HCT116 (cell line): Measurements from ENCODE around the gene TNNC2. TPM values are rescaled to one million over a fixed set of nuclear protein-coding genes. Genes with fewer than 3 reads are reported as not detected.

Experiments
- ATAC-seq: fragments of 200-7000 bp; cut with Tn5 transposase; 2 replicates; pipeline ENCODE4 v1.9.1; 2020; ENCODE audit warnings: mild to moderate bottlenecking, moderate library complexity
- BruUV-seq: library from RNA; stranded (reverse); fragments of 400-500 nt; replicated peaks from 2 replicates; lab custom pipeline; 2021; lab: Mats Ljungman, UMichigan
- CTCF ChIA-PET: fragments of 300-600 bp; sonication (Branson Sonifier 250); formaldehyde crosslinking; loops from one replicate; lab custom pipeline; 2021; ENCODE audit warnings: antibody characterized with exemption; lab: Charles Lee
- POLR2A ChIA-PET: fragments of 300-600, 350-600 bp; sonication (Branson Sonifier 250); formaldehyde crosslinking; loops from one replicate; lab custom pipeline; 2021; ENCODE audit warnings: antibody characterized with exemption; lab: Charles Lee
- RAD21 ChIA-PET, 2 experiments: fragments of 300-600 bp; sonication (Branson Sonifier 250); formaldehyde crosslinking; loops; one replicate each; lab custom pipeline; 2023; ENCODE audit warnings: low total read pairs in 2 of 2; ENCODE audit not compliant: uncharacterized antibody in 2 of 2, unreplicated experiment in 2 of 2, low non-redundant PET in 1 of 2; lab: Charles Lee
- DNase-seq: peaks from one replicate; pipeline ENCODE4 v3.0.0-alpha.2; 2010; ENCODE audit warnings: low read depth, low spot score
- H2AFZ ChIP-seq: fragments of 200-600 bp; shearing (Covaris generic), sonication (generic); 2 replicates; pipeline ENCODE4 v1.6.1; 2017; ENCODE audit warnings: low read depth, mixed run types, mixed read lengths, antibody characterized with exemption, low read length; ENCODE audit not compliant: poor library complexity, severe bottlenecking
- H3K27ac ChIP-seq: 2 replicates; pipeline ENCODE4 v1.5.1; 2012; ENCODE audit warnings: low read depth, low read length
- H3K27me3 ChIP-seq: fragments of 200-600 bp; sonication (generic); 2 replicates; pipeline ENCODE4 v1.6.1; 2016; ENCODE audit warnings: mixed run types, low read length, mixed read lengths; ENCODE audit not compliant: insufficient read depth
- H3K36me3 ChIP-seq, 2 experiments: fragments of 200-500 bp in 1 of 2; fragments of 200-600 bp in 1 of 2; sonication (Bioruptor generic) in 1 of 2; sonication (generic) in 1 of 2; 2 replicates each; pipeline versions ENCODE4 v1.5.1 to v1.6.1; 2014 to 2016; ENCODE audit warnings: low read length in 2 of 2, inconsistent platforms in 1 of 2, mixed read lengths in 1 of 2, mixed run types in 1 of 2; ENCODE audit not compliant: insufficient read depth in 2 of 2, control insufficient read depth in 1 of 2
- H3K4me1 ChIP-seq, 2 experiments: fragments of 200-600 bp in 1 of 2; sonication (generic) in 1 of 2; 2 replicates each; pipeline versions ENCODE4 v1.5.1 to v1.6.1; 2012 to 2017; ENCODE audit warnings: low read length in 2 of 2, inconsistent platforms in 1 of 2, mild to moderate bottlenecking in 1 of 2, mixed read lengths in 1 of 2, mixed run types in 1 of 2, moderate library complexity in 1 of 2; ENCODE audit not compliant: insufficient read depth in 2 of 2, control insufficient read depth in 1 of 2
- H3K4me2 ChIP-seq: fragments of 200-600 bp; sonication (generic); 2 replicates; pipeline ENCODE4 v1.6.1; 2017; ENCODE audit warnings: mixed run types, low read length, mixed read lengths
- H3K4me3 ChIP-seq, 2 experiments: fragments of 200-600 bp in 1 of 2; sonication (generic) in 1 of 2; replicated peaks in 1 of 2; 2 replicates each; pipeline ENCODE4 v1.5.1; 2011 to 2016; ENCODE audit warnings: low read length in 2 of 2, control low read depth in 1 of 2, low read depth in 1 of 2, mild to moderate bottlenecking in 1 of 2, mixed read lengths in 1 of 2, mixed run types in 1 of 2
- H3K79me2 ChIP-seq: fragments of 200-600 bp; sonication (generic); 2 replicates; pipeline ENCODE4 v1.6.1; 2017; ENCODE audit warnings: mild to moderate bottlenecking, mixed run types, low read length, moderate library complexity, mixed read lengths; ENCODE audit not compliant: insufficient read depth
- H3K9ac ChIP-seq: fragments of 200-600 bp; sonication (generic); 2 replicates; pipeline ENCODE4 v1.6.1; 2016; ENCODE audit warnings: low read length, mixed read lengths
- H3K9me2 ChIP-seq: fragments of 200-600 bp; sonication (generic), shearing (Covaris generic); 2 replicates; pipeline ENCODE4 v1.6.1; 2017; ENCODE audit warnings: mixed run types, mild to moderate bottlenecking, moderate library complexity; ENCODE audit not compliant: insufficient read depth
- H3K9me3 ChIP-seq, 2 experiments: fragments of 200-500 bp in 1 of 2; fragments of 200-600 bp in 1 of 2; sonication (Bioruptor generic) in 1 of 2; sonication (generic) in 1 of 2; 2 replicates each; pipeline ENCODE4 v1.6.1; 2014 to 2017; ENCODE audit warnings: low read length in 2 of 2, mixed read lengths in 2 of 2, inconsistent platforms in 1 of 2, low read depth in 1 of 2, mild to moderate bottlenecking in 1 of 2, mixed run types in 1 of 2, moderate library complexity in 1 of 2; ENCODE audit not compliant: control insufficient read depth in 1 of 2, insufficient read depth in 1 of 2
- H4K20me1 ChIP-seq: fragments of 200-600 bp; sonication (generic), shearing (Covaris generic); 2 replicates; pipeline ENCODE4 v1.6.1; 2017; ENCODE audit warnings: mixed run types, mild to moderate bottlenecking, moderate library complexity; ENCODE audit not compliant: insufficient read depth
- CBX3 ChIP-seq: IDR thresholded peaks from 2 replicates; pipeline ENCODE4 v1.6.1; 2012; ENCODE audit warnings: low read depth
- CEBPB ChIP-seq: IDR thresholded peaks from 2 replicates; pipeline ENCODE4 v1.6.1; 2012; ENCODE audit warnings: low read depth
- EGR1 ChIP-seq: IDR thresholded peaks from 2 replicates; pipeline ENCODE4 v1.6.1; 2012; ENCODE audit warnings: low read depth
- ELF1 ChIP-seq: IDR thresholded peaks from 2 replicates; pipeline ENCODE4 v1.6.1; 2012; ENCODE audit warnings: low read depth, borderline replicate concordance
- EZH2 ChIP-seq: fragments of 200-600 bp; sonication (generic); IDR thresholded peaks from 2 replicates; pipeline ENCODE4 v1.6.1; 2017; ENCODE audit warnings: antibody characterized with exemption, mixed run types
- FOSL1 ChIP-seq: IDR thresholded peaks from 2 replicates; pipeline ENCODE4 v1.6.1; 2012; ENCODE audit warnings: low read depth
- POLR2AphosphoS5 ChIP-seq: IDR thresholded peaks from 2 replicates; pipeline ENCODE4 v1.6.1; 2011; ENCODE audit warnings: mild to moderate bottlenecking, low read depth, low read length, moderate library complexity
- RAD21 ChIP-seq: IDR thresholded peaks from 2 replicates; pipeline ENCODE4 v1.6.1; 2012; ENCODE audit warnings: low read depth, mild to moderate bottlenecking
- SIN3A ChIP-seq: IDR thresholded peaks from 2 replicates; pipeline ENCODE4 v1.6.1; 2012; ENCODE audit warnings: low read depth
- SP1 ChIP-seq: IDR thresholded peaks from 2 replicates; pipeline ENCODE4 v1.6.1; 2012; ENCODE audit warnings: low read depth
- SRF ChIP-seq: IDR thresholded peaks from 2 replicates; pipeline ENCODE4 v1.6.1; 2012; ENCODE audit warnings: low read depth
- TCF7L2 ChIP-seq: IDR thresholded peaks from 2 replicates; pipeline ENCODE4 v1.7.0; 2011; ENCODE audit warnings: borderline replicate concordance, inconsistent platforms; ENCODE audit not compliant: insufficient read depth, insufficient read length; ENCODE audit errors: extremely low read depth
- YY1 ChIP-seq: IDR thresholded peaks from 2 replicates; pipeline ENCODE4 v1.6.1; 2011; ENCODE audit warnings: low read length, low read depth, moderate library complexity, mild to moderate bottlenecking; ENCODE audit not compliant: insufficient replicate concordance; ENCODE audit errors: extremely low read depth
- ZBTB33 ChIP-seq: IDR thresholded peaks from 2 replicates; pipeline ENCODE4 v1.6.1; 2011; ENCODE audit warnings: mild to moderate bottlenecking, low read length, moderate library complexity; ENCODE audit not compliant: insufficient replicate concordance; ENCODE audit errors: extremely low read depth
- ZNF274 ChIP-seq: fragments of 200-500 bp; sonication (Bioruptor generic); IDR thresholded peaks from 2 replicates; pipeline ENCODE4 v1.6.1; 2014; ENCODE audit warnings: mild to moderate bottlenecking, low read depth, low read length, inconsistent platforms
- intact Hi-C: fragments of 100-400 bp; cut with micrococcal nuclease; formaldehyde crosslinking; loops from 2 replicates; pipeline ENCODE4 v1.10.0; 2022
- total RNA-seq: library from RNA; stranded (reverse); gene quantifications from one replicate; pipeline ENCODE4 v1.2.1, GENCODE V29; 2021; ENCODE audit not compliant: unreplicated experiment
- TF ChIP-seq, protein P1 (sequence below): IDR thresholded peaks from 2 replicates; pipeline ENCODE4 v1.6.1; 2012
- TF ChIP-seq, protein P2 (sequence below): IDR thresholded peaks from 2 replicates; pipeline ENCODE4 v1.6.1; 2012; ENCODE audit warnings: low read depth

TNNC2 gene
- total RNA-seq, 1 experiment from 2014 or later = not detected

DNA sequence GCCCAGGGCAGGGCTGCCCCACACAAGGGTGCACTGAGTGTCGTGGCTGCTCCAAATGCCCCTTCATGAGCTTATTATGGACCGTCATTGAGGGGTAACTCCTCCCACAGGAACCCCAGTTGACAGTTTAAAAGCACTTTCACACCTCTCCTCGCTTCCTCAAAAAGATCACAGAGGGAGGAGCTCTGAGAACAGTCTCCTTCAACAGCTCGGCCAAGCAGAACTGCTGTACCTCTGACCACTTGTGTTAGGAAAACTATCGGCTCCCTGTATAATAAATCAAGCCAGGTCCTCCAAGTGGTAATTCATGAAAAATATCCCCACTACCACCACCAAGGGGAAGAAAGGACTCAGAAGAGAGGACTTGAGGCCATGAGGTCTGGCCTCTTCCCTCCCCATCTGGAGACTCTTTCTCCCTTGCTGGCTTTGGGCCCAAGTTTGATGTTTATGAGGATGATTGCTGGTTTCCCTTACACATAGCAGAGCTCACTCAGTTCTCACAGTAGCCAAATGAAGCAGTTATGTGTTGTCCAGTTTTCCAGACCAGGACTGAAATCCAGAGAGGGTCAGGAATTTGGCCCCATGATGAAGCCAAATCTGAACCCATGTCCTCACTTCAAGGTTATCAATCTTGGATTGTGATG is 15.2 kb upstream of the TNNC2 start (continued):
- TF ChIP-seq CEBPB (no peak), EGR1 (no peak), SRF (no peak)

GRCh38 chr20:45841407-45842129 is 14.5 kb upstream of the TNNC2 start:
- Histone ChIP-seq H3K4me1 (no peaks in the 10 kb centered on the region), H3K4me3 (no peak overlapping the region), H3K9ac (no peak overlapping the region), H3K27me3 (no peaks in the 10 kb centered on the region), H3K27ac (no peak overlapping the region), H2AFZ (no peak overlapping the region), H3K9me3 (no peaks in the 10 kb centered on the region), H3K9me2 (no peaks in the 10 kb centered on the region), H3K36me3 (no peaks in the 10 kb centered on the region; a peak in 1 of 4 replicates), H3K4me2 (no peak overlapping the region), H4K20me1 (no peaks in the 10 kb centered on the region), H3K79me2 (no peaks in the 10 kb centered on the region)
- ChIA-PET CTCF (no interaction called here), POLR2A (no interaction called here), RAD21 (no interaction called here)
- no peak for ATAC-seq
- no peak for DNase-seq
- BruUV-seq = no TSS peak
- intact Hi-C loops = no loop called here
- no peak for TF ChIP-seq EZH2
- TF ChIP-seq SIN3A = no peak
- TF ChIP-seq SP1 = no peak
- no peak for TF ChIP-seq TCF7L2
- no peak for TF ChIP-seq ZBTB33
- TF ChIP-seq FOSL1 = no peak
- TF ChIP-seq YY1 = no peak
- TF ChIP-seq, protein P1, sequence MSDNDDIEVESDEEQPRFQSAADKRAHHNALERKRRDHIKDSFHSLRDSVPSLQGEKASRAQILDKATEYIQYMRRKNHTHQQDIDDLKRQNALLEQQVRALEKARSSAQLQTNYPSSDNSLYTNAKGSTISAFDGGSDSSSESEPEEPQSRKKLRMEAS = no peak
- TF ChIP-seq POLR2AphosphoS5 = no peak
- TF ChIP-seq CBX3 = no peak
- TF ChIP-seq EGR1 = no peak
- TF ChIP-seq ZNF274 = no peak
- no peak for TF ChIP-seq RAD21
- TF ChIP-seq, protein P2, sequence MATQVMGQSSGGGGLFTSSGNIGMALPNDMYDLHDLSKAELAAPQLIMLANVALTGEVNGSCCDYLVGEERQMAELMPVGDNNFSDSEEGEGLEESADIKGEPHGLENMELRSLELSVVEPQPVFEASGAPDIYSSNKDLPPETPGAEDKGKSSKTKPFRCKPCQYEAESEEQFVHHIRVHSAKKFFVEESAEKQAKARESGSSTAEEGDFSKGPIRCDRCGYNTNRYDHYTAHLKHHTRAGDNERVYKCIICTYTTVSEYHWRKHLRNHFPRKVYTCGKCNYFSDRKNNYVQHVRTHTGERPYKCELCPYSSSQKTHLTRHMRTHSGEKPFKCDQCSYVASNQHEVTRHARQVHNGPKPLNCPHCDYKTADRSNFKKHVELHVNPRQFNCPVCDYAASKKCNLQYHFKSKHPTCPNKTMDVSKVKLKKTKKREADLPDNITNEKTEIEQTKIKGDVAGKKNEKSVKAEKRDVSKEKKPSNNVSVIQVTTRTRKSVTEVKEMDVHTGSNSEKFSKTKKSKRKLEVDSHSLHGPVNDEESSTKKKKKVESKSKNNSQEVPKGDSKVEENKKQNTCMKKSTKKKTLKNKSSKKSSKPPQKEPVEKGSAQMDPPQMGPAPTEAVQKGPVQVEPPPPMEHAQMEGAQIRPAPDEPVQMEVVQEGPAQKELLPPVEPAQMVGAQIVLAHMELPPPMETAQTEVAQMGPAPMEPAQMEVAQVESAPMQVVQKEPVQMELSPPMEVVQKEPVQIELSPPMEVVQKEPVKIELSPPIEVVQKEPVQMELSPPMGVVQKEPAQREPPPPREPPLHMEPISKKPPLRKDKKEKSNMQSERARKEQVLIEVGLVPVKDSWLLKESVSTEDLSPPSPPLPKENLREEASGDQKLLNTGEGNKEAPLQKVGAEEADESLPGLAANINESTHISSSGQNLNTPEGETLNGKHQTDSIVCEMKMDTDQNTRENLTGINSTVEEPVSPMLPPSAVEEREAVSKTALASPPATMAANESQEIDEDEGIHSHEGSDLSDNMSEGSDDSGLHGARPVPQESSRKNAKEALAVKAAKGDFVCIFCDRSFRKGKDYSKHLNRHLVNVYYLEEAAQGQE = no peak
- TF ChIP-seq ELF1 = no peak
